ENCODE data around the gene SLC34A3.

SLC34A3 gene

GRCh38 chr9:137230705-137231371, at the start of gene SLC34A3:
Gene SLC34A3, plus strand, starts transcription at chr9:137230901. Its CDS starts 802 bp downstream, at chr9:137231703.
- Histone ChIP-seq H3K9me3 (no peaks in the 10 kb centered on the region), H3K4me1 (no peaks in the 10 kb centered on the region), H3K36me3 (replicated peaks) (no peaks in the 10 kb centered on the region), H3K4me3 (no peak within 1 kb of the TSS), H3K27me3 (ENCODE audit: low read depth) (no peaks in the 10 kb centered on the region)
- DNase-seq (ENCODE audit: low spot score in 2 of 2) = no peak
- in situ Hi-C loops (cut with MboI; ENCODE audit: low sequenced_read_pairs) = loop anchor here (25.0 kb wide), 1 partner anchor 444 kb away; the partner anchor contains the start of genes CCDC183 and TMEM141

DNA sequence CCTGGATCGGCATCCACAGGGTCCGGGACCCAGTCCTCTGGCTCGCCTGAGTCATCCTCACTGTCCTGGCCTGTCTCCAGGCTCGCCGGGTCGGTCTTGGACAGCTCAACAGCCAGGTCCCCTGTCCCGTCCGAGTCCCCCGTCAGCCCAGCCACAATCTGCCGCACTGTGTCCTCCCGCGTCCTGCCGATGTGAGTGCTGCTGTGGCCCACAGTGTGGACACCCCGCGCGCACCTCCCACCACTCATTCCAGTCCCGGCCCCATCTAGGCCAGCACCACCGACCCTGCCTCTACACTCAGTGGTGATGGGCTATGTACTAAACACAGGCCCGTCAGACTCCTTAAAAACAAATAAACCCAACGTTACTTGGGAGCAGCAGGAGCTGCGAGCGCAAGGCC, 49.0 kb upstream of the SLC34A3 start:
- peaks cover under 1% of the 10 kb centered on the region; the same call in 1 of the 2 replicates for H3K4me1 ChIP-seq
- H3K9me3 ChIP-seq = no peaks in the 10 kb centered on the region
- in situ Hi-C loops (cut with MboI; ENCODE audit: low sequenced_read_pairs) = no loop called here
- H3K27me3 ChIP-seq (ENCODE audit: low read depth) = no peaks in the 10 kb centered on the region
- H3K4me3 ChIP-seq = no peak overlapping the region
- no peak for DNase-seq (ENCODE audit: low spot score in 2 of 2)
- peaks cover 50% of the 10 kb centered on the region for H3K36me3 ChIP-seq (replicated peaks)

- peaks cover 11% of the 10 kb centered on the region for H3K4me1 ChIP-seq
- no peak overlapping the region for H3K4me3 ChIP-seq
- H3K36me3 ChIP-seq (replicated peaks) = peaks cover 50% of the 10 kb centered on the region
- in situ Hi-C loops (cut with MboI; ENCODE audit: low sequenced_read_pairs) = no loop called here
- no peaks in the 10 kb centered on the region for H3K9me3 ChIP-seq
- DNase-seq (ENCODE audit: low spot score in 2 of 2) = no peak
- H3K27me3 ChIP-seq (ENCODE audit: low read depth) = no peaks in the 10 kb centered on the region
Measured at GRCh38 chr9:137182836-137183235, 47.9 kb upstream of the SLC34A3 start.

DNA sequence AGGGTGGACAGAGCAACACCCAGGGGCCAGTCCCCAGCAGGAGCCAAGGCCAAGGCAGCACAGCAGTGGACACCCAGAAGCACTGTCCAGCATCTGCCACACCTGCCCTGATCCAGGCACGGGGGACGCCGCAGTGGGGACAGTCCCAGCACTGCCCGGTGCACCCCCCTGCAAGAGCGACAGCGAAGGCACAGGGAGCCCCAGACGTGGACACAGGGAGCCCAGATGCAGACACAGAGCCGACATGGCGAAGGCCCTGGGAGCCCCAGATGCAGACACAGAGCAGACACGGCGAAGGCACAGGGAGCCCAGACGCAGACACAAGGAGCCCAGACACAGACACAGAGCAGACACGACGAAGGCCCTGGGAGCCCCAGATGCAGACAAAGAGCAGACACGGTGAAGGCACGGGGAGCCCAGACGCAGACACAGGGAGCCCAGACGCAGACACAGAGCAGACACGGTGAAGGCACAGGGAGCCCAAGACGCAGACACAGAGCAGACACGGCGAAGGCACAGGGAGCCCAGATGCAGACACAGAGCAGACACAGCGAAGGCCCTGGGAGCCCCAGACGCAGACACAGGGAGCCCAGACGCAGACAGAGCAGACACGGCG, 46.6 kb upstream of the SLC34A3 start:
- in situ Hi-C loops (cut with MboI; ENCODE audit: low sequenced_read_pairs) = no loop called here
- H3K9me3 ChIP-seq = no peaks in the 10 kb centered on the region
- H3K4me1 ChIP-seq = peaks cover 11% of the 10 kb centered on the region
- no peak for DNase-seq (ENCODE audit: low spot score in 2 of 2)
- H3K4me3 ChIP-seq = no peak overlapping the region
- H3K27me3 ChIP-seq (ENCODE audit: low read depth) = no peaks in the 10 kb centered on the region
- peaks cover 54% of the 10 kb centered on the region for H3K36me3 ChIP-seq (replicated peaks)

- no peak overlapping the region for H3K4me3 ChIP-seq
- in situ Hi-C loops (cut with MboI; ENCODE audit: low sequenced_read_pairs) = no loop called here
- no peaks in the 10 kb centered on the region for H3K27me3 ChIP-seq (ENCODE audit: low read depth)
- H3K36me3 ChIP-seq (replicated peaks) = peaks cover 54% of the 10 kb centered on the region
- DNase-seq (ENCODE audit: low spot score in 2 of 2) = no peak
- no peaks in the 10 kb centered on the region for H3K9me3 ChIP-seq
- peaks cover 18% of the 10 kb centered on the region for H3K4me1 ChIP-seq
Measured at GRCh38 chr9:137184881-137185660, 45.6 kb upstream of the SLC34A3 start.

GRCh38 chr9:137185921-137186320, 44.8 kb upstream of the SLC34A3 start:
- Histone ChIP-seq H3K9me3 (no peaks in the 10 kb centered on the region), H3K36me3 (replicated peaks) (peaks cover 54% of the 10 kb centered on the region), H3K4me1 (peaks cover 18% of the 10 kb centered on the region), H3K4me3 (no peak overlapping the region), H3K27me3 (ENCODE audit: low read depth) (no peaks in the 10 kb centered on the region)
- in situ Hi-C loops (cut with MboI; ENCODE audit: low sequenced_read_pairs) = no loop called here
- no peak for DNase-seq (ENCODE audit: low spot score in 2 of 2)

DNA sequence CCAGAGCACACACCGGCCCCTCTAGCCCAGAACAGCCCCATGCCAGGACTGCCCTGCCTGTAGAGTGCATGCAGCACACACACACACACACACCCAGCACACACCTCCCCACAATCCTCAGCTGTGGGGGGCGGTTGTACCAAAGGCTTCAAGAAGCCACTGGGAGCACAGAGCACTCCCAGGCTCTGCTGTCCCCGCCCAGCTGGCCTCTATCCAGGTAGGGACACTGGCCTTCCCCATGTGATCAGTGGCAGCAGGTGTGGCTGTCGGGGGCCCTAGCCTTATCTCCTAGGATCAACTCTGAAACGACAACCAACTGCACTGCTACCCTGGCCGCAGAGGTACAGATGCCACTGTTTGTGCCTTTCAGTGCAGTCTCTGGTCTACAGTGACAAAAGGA, 44.3 kb upstream of the SLC34A3 start:
- peaks cover 50% of the 10 kb centered on the region for H3K36me3 ChIP-seq (replicated peaks)
- no peaks in the 10 kb centered on the region for H3K9me3 ChIP-seq
- peaks cover 18% of the 10 kb centered on the region for H3K4me1 ChIP-seq
- in situ Hi-C loops (cut with MboI; ENCODE audit: low sequenced_read_pairs) = no loop called here
- no peak overlapping the region for H3K4me3 ChIP-seq
- H3K27me3 ChIP-seq (ENCODE audit: low read depth) = no peaks in the 10 kb centered on the region
- DNase-seq (ENCODE audit: low spot score in 2 of 2) = no peak

GRCh38 chr9:137187386-137187785, 43.3 kb upstream of the SLC34A3 start:
- in situ Hi-C loops (cut with MboI; ENCODE audit: low sequenced_read_pairs) = no loop called here
- H3K36me3 ChIP-seq (replicated peaks) = peaks cover 46% of the 10 kb centered on the region

DNA sequence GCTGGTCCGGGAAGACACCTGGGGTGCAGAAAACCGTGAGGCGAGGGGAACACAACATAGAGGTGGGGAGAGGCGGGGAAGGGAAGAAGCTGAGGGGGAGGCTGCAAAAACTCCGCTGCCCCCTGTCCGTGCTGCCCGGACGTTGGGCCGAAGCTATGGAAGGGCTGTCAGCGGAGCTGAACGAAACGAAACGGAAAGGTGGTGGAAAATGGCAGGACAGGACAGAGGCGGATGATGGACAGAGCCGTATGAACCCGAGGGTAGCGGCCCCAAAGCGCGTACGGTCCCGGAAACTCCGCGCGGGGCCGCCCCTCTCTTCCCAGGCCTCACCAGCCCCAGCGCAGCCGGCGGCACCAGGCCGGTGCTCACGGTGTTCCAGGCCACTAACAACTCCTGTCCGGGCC, 42.6 kb upstream of the SLC34A3 start:
- Histone ChIP-seq H3K36me3 (replicated peaks) (peaks cover 40% of the 10 kb centered on the region), H3K4me3 (peak overlapping the region; percentile 100), H3K4me1 (peaks cover 18% of the 10 kb centered on the region), H3K9me3 (no peaks in the 10 kb centered on the region), H3K27me3 (ENCODE audit: low read depth) (no peaks in the 10 kb centered on the region)
- no peak for DNase-seq (ENCODE audit: low spot score in 2 of 2)
- in situ Hi-C loops (cut with MboI; ENCODE audit: low sequenced_read_pairs) = no loop called here

More at GRCh38 chr9:137187386-137187785, 43.3 kb upstream of the SLC34A3 start:
- Histone ChIP-seq H3K27me3 (ENCODE audit: low read depth) (no peaks in the 10 kb centered on the region), H3K9me3 (no peaks in the 10 kb centered on the region), H3K4me3 (peak overlapping the region; percentile 100), H3K4me1 (peaks cover 18% of the 10 kb centered on the region)
- DNase-seq (ENCODE audit: low spot score in 2 of 2) = no peak

- in situ Hi-C loops (cut with MboI; ENCODE audit: low sequenced_read_pairs) = no loop called here
- peaks cover 34% of the 10 kb centered on the region for H3K36me3 ChIP-seq (replicated peaks)
- DNase-seq (ENCODE audit: low spot score in 2 of 2) = peak; percentile 72 to 94
- H3K9me3 ChIP-seq = no peaks in the 10 kb centered on the region
- no peaks in the 10 kb centered on the region for H3K27me3 ChIP-seq (ENCODE audit: low read depth)
- H3K4me1 ChIP-seq = peaks cover 18% of the 10 kb centered on the region
- H3K4me3 ChIP-seq = peak within 1 kb of the TSS; percentile 100
Measured at GRCh38 chr9:137188490-137189296, 42.0 kb upstream of the SLC34A3 start, which contains the start of the genes ANAPC2 and SSNA1. Gene ANAPC2, minus strand, starts transcription at chr9:137188560. Its CDS starts 28 bp downstream, at chr9:137188532. Gene SSNA1, plus strand, starts transcription at chr9:137188676. Its CDS starts 51 bp downstream, at chr9:137188727.

DNA sequence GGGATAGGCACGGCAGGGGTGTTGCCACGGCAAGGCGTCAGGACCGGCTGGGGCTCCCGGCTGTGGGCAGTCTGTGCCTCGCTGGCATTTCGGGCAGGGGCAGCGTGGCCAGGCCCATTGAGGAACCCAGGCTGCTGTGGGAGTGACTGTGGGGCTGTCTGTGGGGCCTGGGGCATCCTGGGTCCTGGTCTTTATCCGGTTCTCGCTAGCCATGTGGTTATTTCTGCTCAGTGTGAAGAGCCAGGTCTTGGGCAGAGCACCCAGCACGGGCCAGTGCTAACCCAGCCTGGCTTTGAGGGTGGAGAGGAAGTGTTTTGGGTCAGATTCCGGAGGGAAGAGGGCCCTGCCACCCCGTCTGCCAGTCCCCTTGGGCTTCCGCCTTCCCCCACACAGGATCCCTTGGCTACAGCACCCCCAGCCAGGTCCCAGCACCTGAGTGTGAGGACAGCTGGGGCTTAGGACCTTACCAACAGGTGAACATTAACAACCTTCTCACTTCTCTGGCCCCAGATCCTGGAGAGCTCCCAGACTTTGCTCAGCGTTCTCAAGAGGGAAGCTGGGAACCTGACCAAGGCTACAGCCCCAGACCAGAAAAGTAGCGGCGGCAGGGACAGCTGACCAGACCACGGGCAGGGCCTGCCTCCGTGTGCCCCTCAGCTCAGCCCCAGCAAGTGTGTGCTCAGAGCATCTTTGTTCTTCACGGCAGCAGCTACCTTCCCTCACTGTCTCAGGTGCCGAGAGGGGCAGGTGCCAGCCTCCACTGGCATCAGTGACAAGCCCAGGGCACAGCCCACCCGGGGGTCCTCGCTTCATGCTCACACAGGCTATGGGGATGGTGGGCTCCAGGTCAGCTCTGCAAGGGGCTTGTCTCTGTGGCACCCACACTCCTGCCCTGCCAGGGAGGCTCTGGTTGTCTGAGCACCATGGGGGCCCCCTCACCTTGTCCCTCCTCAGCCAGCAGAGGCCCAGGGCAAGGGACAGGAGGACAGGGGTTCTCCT, 41.1 kb upstream of the SLC34A3 start:
- no peaks in the 10 kb centered on the region for H3K27me3 ChIP-seq (ENCODE audit: low read depth)
- no peak for DNase-seq (ENCODE audit: low spot score in 2 of 2)
- H3K4me1 ChIP-seq = peaks cover 18% of the 10 kb centered on the region
- in situ Hi-C loops (cut with MboI; ENCODE audit: low sequenced_read_pairs) = no loop called here
- no peaks in the 10 kb centered on the region for H3K9me3 ChIP-seq
- peaks cover 32% of the 10 kb centered on the region for H3K36me3 ChIP-seq (replicated peaks)
- peak overlapping the region; percentile 100 for H3K4me3 ChIP-seq

DNA sequence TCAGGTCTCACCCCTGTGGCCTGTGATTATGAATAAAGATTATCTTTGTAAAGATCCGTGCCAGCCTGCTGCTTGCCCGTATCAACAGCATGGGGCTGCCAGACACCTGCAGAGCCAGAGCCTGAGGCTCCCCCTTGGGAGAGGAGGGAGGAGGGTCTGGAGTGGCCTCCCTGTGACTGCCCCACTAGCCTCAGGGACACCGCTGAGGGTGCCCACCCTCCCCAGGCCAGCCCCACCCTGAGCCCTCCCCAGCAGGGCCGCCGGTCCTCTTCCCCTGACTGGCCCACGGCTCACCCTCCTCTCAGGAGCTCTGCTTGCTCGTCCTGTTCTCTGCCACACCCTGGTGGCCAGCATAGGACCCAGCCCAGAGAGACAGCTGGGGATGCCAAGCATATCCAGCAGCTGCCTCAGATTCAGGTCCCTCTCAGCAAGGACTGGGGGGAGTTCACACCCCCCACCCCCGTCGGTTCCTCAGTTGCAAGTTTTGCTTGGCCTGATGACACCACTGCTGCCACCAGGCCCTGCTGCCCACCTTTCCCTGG, 40.3 kb upstream of the SLC34A3 start:
- in situ Hi-C loops (cut with MboI; ENCODE audit: low sequenced_read_pairs) = no loop called here
- H3K4me3 ChIP-seq = no peak overlapping the region
- no peaks in the 10 kb centered on the region for H3K9me3 ChIP-seq
- H3K27me3 ChIP-seq (ENCODE audit: low read depth) = no peaks in the 10 kb centered on the region
- no peak for DNase-seq (ENCODE audit: low spot score in 2 of 2)
- peaks cover 30% of the 10 kb centered on the region for H3K36me3 ChIP-seq (replicated peaks)
- H3K4me1 ChIP-seq = peaks cover 18% of the 10 kb centered on the region
